HL-60 (cell line): ENCODE data around the gene KLK11.

Experiments
- DNase-seq, 2 experiments: peaks; one replicate each; pipeline ENCODE4 v3.0.0-alpha.2; 2010 to 2020; ENCODE audit warnings: low read depth in 1 of 2, low spot score in 1 of 2
- H3K27ac ChIP-seq: fragments of 250-450 bp; sonication (Bioruptor Pico); replicated peaks from 2 replicates; pipeline ENCODE4 v1.5.1; 2020; ENCODE audit warnings: mild to moderate bottlenecking, moderate library complexity
- H3K27me3 ChIP-seq: fragments of 250-450 bp; sonication (Bioruptor Pico); 2 replicates; pipeline ENCODE4 v1.5.1; 2021; ENCODE audit warnings: mild to moderate bottlenecking, moderate library complexity; ENCODE audit not compliant: insufficient read depth, poor library complexity, severe bottlenecking
- H3K4me3 ChIP-seq: replicated peaks from 2 replicates; pipeline ENCODE4 v1.5.1; 2011; ENCODE audit warnings: mild to moderate bottlenecking, control low read depth, low read length; ENCODE audit not compliant: insufficient read depth
- CTCF ChIP-seq: IDR thresholded peaks from one replicate; pipeline ENCODE4 v1.5.1; 2011; ENCODE audit warnings: low read length, control low read depth, inconsistent platforms; ENCODE audit not compliant: insufficient read depth
- GABPA ChIP-seq: IDR thresholded peaks from 2 replicates; pipeline ENCODE4 v1.6.1; 2012; ENCODE audit warnings: low read depth
- POLR2AphosphoS5 ChIP-seq: IDR thresholded peaks from 2 replicates; pipeline ENCODE4 v1.6.1; 2012; ENCODE audit warnings: low read depth
- SPI1 ChIP-seq: IDR thresholded peaks from 2 replicates; pipeline ENCODE4 v1.6.1; 2012; ENCODE audit warnings: low read depth, mild to moderate bottlenecking, borderline replicate concordance
- TF ChIP-seq, protein P1 (sequence below): IDR thresholded peaks from 2 replicates; pipeline ENCODE4 v1.6.1; 2012; ENCODE audit warnings: low read depth; ENCODE audit not compliant: insufficient replicate concordance

KLK11 gene

GRCh38 chr19:51027126-51027806 is 850 bp upstream of the KLK11 start:
- Histone ChIP-seq H3K27me3 (no peaks in the 10 kb centered on the region), H3K4me3 (no peak overlapping the region), H3K27ac (no peak overlapping the region)
- TF ChIP-seq GABPA (no peak), POLR2AphosphoS5 (no peak), CTCF (no peak), SPI1 (no peak)
- TF ChIP-seq, protein P1, sequence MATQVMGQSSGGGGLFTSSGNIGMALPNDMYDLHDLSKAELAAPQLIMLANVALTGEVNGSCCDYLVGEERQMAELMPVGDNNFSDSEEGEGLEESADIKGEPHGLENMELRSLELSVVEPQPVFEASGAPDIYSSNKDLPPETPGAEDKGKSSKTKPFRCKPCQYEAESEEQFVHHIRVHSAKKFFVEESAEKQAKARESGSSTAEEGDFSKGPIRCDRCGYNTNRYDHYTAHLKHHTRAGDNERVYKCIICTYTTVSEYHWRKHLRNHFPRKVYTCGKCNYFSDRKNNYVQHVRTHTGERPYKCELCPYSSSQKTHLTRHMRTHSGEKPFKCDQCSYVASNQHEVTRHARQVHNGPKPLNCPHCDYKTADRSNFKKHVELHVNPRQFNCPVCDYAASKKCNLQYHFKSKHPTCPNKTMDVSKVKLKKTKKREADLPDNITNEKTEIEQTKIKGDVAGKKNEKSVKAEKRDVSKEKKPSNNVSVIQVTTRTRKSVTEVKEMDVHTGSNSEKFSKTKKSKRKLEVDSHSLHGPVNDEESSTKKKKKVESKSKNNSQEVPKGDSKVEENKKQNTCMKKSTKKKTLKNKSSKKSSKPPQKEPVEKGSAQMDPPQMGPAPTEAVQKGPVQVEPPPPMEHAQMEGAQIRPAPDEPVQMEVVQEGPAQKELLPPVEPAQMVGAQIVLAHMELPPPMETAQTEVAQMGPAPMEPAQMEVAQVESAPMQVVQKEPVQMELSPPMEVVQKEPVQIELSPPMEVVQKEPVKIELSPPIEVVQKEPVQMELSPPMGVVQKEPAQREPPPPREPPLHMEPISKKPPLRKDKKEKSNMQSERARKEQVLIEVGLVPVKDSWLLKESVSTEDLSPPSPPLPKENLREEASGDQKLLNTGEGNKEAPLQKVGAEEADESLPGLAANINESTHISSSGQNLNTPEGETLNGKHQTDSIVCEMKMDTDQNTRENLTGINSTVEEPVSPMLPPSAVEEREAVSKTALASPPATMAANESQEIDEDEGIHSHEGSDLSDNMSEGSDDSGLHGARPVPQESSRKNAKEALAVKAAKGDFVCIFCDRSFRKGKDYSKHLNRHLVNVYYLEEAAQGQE, result no peak
- no peak for DNase-seq

DNA sequence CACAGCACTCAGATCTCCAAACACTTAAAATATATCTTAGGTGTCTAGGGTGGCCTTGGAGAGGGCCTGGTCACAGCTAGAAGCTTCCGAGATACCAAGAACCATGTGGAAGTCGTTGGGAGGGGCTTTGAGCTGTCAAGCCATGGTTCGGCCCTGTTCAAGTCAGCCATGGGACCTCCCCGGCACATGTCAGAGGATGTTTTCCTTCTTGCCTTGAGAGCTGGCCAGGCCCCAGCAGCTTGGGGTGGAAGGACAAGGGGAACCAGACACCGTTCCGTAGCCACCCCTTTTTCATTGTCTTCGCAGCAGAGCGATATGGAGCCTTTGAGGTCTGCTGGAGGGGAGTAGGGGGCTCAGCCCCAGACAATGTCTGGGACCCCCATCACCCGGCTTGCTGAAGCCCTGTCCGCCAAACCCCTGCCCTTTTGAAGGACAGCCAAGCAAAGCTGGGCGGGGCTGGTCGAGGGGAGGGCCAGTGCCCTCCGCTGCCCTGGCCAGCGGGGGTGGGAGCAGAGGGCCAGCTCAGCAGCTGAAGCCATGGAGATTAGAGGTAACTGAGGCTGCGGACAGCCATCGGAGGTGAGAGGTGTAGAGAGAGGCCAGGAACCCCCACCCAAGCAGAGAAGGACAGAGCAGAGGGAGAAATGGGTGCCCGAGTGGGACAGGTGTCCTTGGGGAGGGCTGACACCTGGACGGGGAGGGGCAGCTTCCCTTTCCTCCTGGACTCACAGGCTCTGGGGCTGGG is 435 bp downstream of the KLK11 start:
- Histone ChIP-seq H3K27me3 (no peaks in the 10 kb centered on the region), H3K4me3 (no peak overlapping the region)
- DNase-seq, result no peak

GRCh38 chr19:51025401-51025800 is 1.0 kb downstream of the KLK11 start:
- Histone ChIP-seq H3K4me3 (no peak overlapping the region), H3K27ac (no peak overlapping the region), H3K27me3 (no peaks in the 10 kb centered on the region)
- DNase-seq, result no peak
- no peak for TF ChIP-seq POLR2AphosphoS5
- no peak for TF ChIP-seq CTCF
- TF ChIP-seq SPI1, result no peak
- TF ChIP-seq, protein P1, result no peak
- TF ChIP-seq GABPA, result no peak

More for the DNA sequence above, 435 bp downstream of the KLK11 start:
- H3K27ac ChIP-seq, result no peak overlapping the region
- TF ChIP-seq POLR2AphosphoS5 (no peak), SPI1 (no peak), GABPA (no peak), CTCF (no peak)
- TF ChIP-seq, protein P1, result no peak
